Upper lobe of left lung (tissue), 4 donors: Measurements from ENCODE around the gene SLC35B2.

Source experiments
- EP300 ChIP-seq, 4 donors: sonication (generic); formaldehyde crosslinking; IDR thresholded peaks; one replicate each; pipeline ENCODE4 v1.5.1; 2017; ENCODE audit warnings: antibody characterized with exemption in 4 of 4, control low read depth in 2 of 4
- POLR2A ChIP-seq, 4 donors: fragments of 450-650 bp; IDR thresholded peaks; one replicate each; pipeline ENCODE4 v1.5.1; 2016 to 2017; ENCODE audit warnings: antibody characterized with exemption in 4 of 4, mild to moderate bottlenecking in 2 of 4
- POLR2AphosphoS5 ChIP-seq, 2 donors: sonication (generic); formaldehyde crosslinking; IDR thresholded peaks; one replicate each; pipeline ENCODE4 v1.5.1; 2017; ENCODE audit warnings: antibody characterized with exemption in 2 of 2
- TF ChIP-seq, protein P1 (sequence below), 6 experiments: fragments of 450-650 bp in 4 of 6; fragments of 200-600 bp in 2 of 6; sonication (generic) in 2 of 6; IDR thresholded peaks; one replicate each; pipeline ENCODE4 v1.5.1; 2016 to 2019; ENCODE audit warnings: antibody characterized with exemption in 6 of 6

DNA sequence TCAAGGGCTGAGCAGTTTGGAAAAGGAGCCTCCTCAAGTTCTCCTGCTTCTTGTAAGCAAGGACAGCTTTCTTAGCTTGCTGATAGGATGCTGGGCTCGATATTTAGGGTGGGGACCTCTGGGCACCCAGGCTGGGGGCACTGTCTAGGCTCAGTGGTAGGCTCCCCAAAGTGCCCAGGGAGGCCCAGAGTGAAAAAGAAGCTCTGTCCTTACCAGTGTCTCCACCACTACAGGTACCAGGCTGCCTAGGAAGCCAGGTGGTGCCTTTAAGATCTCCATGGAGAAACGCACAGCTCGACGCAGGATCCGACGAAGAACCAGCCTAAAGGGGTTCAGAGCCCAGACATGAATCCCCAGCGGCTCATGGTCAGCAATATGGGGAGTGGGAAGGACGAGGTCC lies 49.4 kb upstream of the SLC35B2 start:
- TF ChIP-seq, protein P1, sequence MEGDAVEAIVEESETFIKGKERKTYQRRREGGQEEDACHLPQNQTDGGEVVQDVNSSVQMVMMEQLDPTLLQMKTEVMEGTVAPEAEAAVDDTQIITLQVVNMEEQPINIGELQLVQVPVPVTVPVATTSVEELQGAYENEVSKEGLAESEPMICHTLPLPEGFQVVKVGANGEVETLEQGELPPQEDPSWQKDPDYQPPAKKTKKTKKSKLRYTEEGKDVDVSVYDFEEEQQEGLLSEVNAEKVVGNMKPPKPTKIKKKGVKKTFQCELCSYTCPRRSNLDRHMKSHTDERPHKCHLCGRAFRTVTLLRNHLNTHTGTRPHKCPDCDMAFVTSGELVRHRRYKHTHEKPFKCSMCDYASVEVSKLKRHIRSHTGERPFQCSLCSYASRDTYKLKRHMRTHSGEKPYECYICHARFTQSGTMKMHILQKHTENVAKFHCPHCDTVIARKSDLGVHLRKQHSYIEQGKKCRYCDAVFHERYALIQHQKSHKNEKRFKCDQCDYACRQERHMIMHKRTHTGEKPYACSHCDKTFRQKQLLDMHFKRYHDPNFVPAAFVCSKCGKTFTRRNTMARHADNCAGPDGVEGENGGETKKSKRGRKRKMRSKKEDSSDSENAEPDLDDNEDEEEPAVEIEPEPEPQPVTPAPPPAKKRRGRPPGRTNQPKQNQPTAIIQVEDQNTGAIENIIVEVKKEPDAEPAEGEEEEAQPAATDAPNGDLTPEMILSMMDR (IDR thresholded peaks at IDR 0.05), result no peak
- TF ChIP-seq POLR2A (IDR thresholded peaks at IDR 0.05), result no peak
- no peak for TF ChIP-seq POLR2AphosphoS5 (IDR thresholded peaks at IDR 0.05)
- no peak for TF ChIP-seq EP300 (IDR thresholded peaks at IDR 0.05)
